ENCODE measurements around the gene PGLYRP4.

Gene PGLYRP4

DNA sequence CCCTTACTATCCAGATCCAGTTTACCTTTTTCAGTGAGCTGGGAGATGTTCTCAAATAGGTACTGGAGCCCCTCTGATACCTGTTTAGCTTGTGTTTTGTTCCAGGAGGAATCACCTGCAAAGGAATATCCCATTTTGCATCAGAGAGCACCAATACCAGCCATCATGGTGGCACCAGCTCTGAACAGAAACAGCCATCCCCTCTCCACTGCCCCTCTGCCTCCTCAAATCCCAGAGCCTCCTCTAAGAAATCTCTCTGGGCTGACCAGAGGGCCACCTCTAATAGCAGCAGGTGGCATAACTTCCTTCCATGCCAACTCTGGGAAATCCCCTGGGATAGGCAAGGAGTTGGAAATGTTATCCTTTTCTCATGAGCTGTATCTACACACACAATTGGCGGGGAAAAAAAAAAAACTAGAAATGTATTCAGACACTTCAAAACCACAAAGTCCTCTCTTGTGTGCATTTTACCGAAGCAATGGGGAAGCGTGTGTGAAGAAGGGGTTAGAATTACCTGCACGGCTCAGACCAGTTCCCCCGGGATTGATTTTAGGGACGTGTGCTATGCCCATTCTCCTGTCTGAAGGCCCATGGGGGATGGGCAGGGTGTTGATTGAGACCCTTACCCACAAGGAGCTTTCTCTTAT, 2.4 kb downstream of the PGLYRP4 start:
- no peaks in the 10 kb centered on the region for H3K9me3 ChIP-seq (ENCODE audit: control insufficient read depth, insufficient read depth, low read length)
- H3K4me3 ChIP-seq (ENCODE audit: low read length), result no peak overlapping the region
- DNase-seq (ENCODE audit: low read depth, low spot score), result no peak
- H3K36me3 ChIP-seq (ENCODE audit: control insufficient read depth, insufficient read depth, low read length), result no peaks in the 10 kb centered on the region
- no peaks in the 10 kb centered on the region for H3K4me1 ChIP-seq (ENCODE audit: control insufficient read depth, insufficient read depth, low read length)
- no peak overlapping the region for H3K27ac ChIP-seq (ENCODE audit: low read length)
- WGBS (ENCODE audit: insufficient coverage, insufficient read length), result no CpG with 5 or more reads among the region's 6 CpGs
- H3K27me3 ChIP-seq (ENCODE audit: control insufficient read depth, insufficient read depth, low read length), result no peaks in the 10 kb centered on the region

DNA sequence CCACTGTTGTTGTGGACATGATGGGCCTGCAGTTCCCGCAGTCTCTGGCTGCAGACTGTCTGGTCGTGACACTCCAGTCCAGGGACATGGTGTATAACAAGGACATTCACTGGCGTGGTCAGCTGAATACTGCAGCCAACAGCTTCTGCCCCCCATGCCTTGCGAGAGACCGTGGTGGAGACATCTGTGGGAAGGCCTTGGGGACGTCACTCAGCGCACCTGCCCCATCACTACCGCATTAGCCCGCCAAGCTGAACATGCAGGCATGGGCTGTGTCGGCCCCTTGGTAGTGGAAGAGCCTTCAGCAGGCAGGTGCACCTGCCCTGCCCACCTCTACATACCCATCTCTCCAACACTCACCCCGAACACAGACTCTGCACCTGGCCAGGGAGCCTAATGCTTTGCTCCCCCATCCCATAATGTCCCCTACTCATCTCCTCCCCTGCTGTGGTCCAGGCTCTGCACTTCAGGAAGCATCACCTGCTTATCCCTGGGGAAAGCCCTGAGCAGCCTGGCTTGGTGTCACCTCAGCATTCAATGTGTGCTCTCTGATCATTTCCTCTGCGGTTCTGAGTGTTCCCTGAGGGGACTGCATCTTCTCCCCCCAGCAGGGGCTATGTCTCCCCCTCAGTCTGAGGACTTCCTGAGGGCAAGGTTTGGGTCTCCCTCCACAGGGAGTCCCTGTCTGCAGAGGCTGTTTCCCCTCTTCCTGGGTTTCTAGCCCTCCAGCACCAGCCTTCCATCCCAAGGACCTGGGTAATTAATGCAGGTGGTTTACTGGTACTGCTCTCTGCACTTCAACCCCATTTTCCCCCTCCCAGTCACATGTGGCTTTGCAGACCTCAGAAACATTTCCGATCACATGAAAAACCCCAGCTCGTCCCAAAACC, 3.2 kb downstream of the PGLYRP4 start:
- H3K36me3 ChIP-seq (ENCODE audit: control insufficient read depth, insufficient read depth, low read length), result no peaks in the 10 kb centered on the region
- no peaks in the 10 kb centered on the region for H3K9me3 ChIP-seq (ENCODE audit: control insufficient read depth, insufficient read depth, low read length)
- no CpG with 5 or more reads among the region's 14 CpGs for WGBS (ENCODE audit: insufficient coverage, insufficient read length)
- DNase-seq (ENCODE audit: low read depth, low spot score), result no peak
- no peak overlapping the region for H3K4me3 ChIP-seq (ENCODE audit: low read length)
- no peak overlapping the region for H3K27ac ChIP-seq (ENCODE audit: low read length)
- no peaks in the 10 kb centered on the region for H3K4me1 ChIP-seq (ENCODE audit: control insufficient read depth, insufficient read depth, low read length)
- no peaks in the 10 kb centered on the region for H3K27me3 ChIP-seq (ENCODE audit: control insufficient read depth, insufficient read depth, low read length)

DNA sequence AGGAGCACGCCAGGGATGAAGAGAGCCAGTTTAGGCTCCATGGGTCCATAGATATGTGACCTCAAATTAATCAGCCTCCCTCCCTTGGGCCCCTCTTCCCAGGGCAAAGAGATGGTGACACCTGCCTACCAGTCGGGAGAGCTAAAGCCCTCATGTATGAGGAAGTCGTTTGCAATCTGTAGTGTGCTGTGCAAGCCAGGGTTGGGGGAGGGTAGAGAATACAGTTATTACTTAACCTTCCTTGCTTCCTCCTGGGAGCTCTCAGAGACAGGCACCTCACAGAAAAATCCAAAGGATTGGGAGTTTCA, 4.0 kb downstream of the PGLYRP4 start:
- Histone ChIP-seq H3K4me1 (ENCODE audit: control insufficient read depth, insufficient read depth, low read length) (no peaks in the 10 kb centered on the region), H3K27ac (ENCODE audit: low read length) (no peak overlapping the region), H3K4me3 (ENCODE audit: low read length) (no peak overlapping the region), H3K9me3 (ENCODE audit: control insufficient read depth, insufficient read depth, low read length) (no peaks in the 10 kb centered on the region), H3K36me3 (ENCODE audit: control insufficient read depth, insufficient read depth, low read length) (no peaks in the 10 kb centered on the region), H3K27me3 (ENCODE audit: control insufficient read depth, insufficient read depth, low read length) (no peaks in the 10 kb centered on the region)
- no peak for DNase-seq (ENCODE audit: low read depth, low spot score)
- WGBS (ENCODE audit: insufficient coverage, insufficient read length), result no CpG with 5 or more reads among the region's 3 CpGs

DNA sequence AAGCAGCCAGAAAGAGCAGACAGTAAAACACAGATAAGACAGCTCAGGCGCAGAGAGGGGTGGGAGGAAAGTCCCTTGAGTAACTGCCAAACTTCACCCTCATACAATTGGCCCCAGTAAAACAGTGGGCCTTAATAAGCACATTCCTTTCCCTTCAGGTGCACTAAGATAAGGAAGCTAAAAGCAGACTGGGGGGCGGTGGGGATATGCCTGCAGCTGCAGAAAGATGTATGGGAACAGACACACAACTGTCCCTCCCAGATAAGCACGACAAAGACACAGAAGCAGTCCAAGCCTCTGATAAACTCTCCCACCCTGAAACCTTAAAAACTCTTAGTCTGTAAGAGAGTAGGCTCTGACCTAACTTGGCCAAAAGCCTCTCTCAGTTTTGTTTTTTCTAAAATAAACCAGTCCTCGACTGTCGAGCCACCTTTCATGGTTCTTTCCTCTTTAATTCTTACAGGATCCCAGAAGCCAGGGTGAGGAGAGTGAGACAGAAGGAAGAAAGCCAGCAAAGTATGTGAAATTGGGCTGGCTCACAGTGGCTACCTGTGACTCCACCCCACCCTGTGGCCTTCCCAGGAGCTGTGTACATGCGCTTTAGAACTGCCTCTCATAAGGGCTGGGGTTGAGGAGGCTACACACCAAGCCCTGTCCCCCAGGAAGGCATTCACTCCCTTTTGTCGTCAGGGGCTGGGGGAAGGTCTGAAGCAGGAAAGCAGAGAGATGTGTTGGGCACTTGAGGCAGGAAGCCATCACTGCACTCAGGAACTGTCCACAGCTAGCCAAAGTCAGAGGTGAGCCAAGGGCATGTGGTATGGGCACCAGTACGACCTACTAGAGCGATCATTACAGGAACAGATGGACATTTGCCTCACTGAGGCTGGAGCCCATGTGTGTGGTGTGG, 4.6 kb downstream of the PGLYRP4 start:
- Histone ChIP-seq H3K27ac (ENCODE audit: low read length) (no peak overlapping the region), H3K4me3 (ENCODE audit: low read length) (no peak overlapping the region), H3K36me3 (ENCODE audit: control insufficient read depth, insufficient read depth, low read length) (no peaks in the 10 kb centered on the region), H3K9me3 (ENCODE audit: control insufficient read depth, insufficient read depth, low read length) (no peaks in the 10 kb centered on the region), H3K4me1 (ENCODE audit: control insufficient read depth, insufficient read depth, low read length) (no peaks in the 10 kb centered on the region), H3K27me3 (ENCODE audit: control insufficient read depth, insufficient read depth, low read length) (no peaks in the 10 kb centered on the region)
- no peak for DNase-seq (ENCODE audit: low read depth, low spot score)
- no CpG with 5 or more reads among the region's 9 CpGs for WGBS (ENCODE audit: insufficient coverage, insufficient read length)

DNA sequence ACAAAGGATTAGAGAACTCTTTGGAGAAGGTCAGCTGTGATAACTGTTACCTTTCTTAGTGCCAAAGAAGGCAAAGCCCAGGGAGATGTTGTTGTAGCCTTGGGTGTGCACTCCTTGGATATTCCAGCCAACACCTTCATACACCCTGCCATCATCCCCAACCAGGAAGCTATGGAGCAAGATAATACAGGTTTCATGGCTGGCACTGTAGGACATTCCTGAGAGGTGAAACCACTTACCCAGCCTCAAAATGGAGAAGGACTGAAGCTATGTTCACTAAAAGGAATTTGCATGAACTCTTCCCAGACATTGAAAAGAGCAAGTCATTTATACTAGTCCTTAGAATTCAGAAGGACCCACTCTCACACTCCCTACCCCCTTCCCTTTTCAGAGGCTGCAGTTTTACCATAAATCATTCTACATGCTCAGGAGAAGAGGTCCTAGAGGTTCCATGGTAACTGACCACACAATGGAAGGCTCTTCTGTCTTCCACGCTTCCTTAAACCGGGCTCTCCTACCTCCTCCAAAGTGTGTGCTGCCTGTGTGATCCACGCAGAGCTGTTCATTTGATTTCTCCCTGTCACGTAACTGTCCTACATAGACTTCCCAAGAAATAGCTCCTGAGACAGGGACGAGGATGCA, 5.5 kb downstream of the PGLYRP4 start:
- Histone ChIP-seq H3K36me3 (ENCODE audit: control insufficient read depth, insufficient read depth, low read length) (no peaks in the 10 kb centered on the region), H3K9me3 (ENCODE audit: control insufficient read depth, insufficient read depth, low read length) (no peaks in the 10 kb centered on the region), H3K27ac (ENCODE audit: low read length) (no peak overlapping the region), H3K27me3 (ENCODE audit: control insufficient read depth, insufficient read depth, low read length) (no peaks in the 10 kb centered on the region), H3K4me3 (ENCODE audit: low read length) (no peak overlapping the region), H3K4me1 (ENCODE audit: control insufficient read depth, insufficient read depth, low read length) (no peaks in the 10 kb centered on the region)
- WGBS (ENCODE audit: insufficient coverage, insufficient read length), result no CpG with 5 or more reads among the region's 5 CpGs
- no peak for DNase-seq (ENCODE audit: low read depth, low spot score)

DNA sequence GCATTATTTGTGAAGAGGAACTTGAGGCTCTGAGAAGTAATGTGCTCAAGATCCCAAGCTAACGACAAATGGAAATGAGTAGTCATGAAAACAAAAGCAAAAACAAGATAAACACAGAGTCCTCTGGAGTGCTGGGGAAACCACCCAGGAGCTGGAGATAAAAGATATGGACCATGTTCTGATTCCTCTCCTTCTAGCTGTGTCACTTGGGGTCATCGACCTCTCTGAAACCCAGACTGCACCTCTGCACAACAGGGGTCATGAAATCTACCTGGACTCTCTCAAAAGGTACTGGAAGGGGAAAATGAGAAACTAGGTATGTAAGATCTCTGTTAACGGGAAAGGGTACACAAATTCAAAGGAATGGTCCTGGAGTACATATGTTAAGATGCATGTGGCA, 6.5 kb downstream of the PGLYRP4 start:
- DNase-seq (ENCODE audit: low read depth, low spot score), result no peak
- no CpG with 5 or more reads among the region's 3 CpGs for WGBS (ENCODE audit: insufficient coverage, insufficient read length)
- Histone ChIP-seq H3K27ac (ENCODE audit: low read length) (no peak overlapping the region), H3K9me3 (ENCODE audit: control insufficient read depth, insufficient read depth, low read length) (no peaks in the 10 kb centered on the region), H3K4me1 (ENCODE audit: control insufficient read depth, insufficient read depth, low read length) (no peaks in the 10 kb centered on the region), H3K4me3 (ENCODE audit: low read length) (no peak overlapping the region), H3K27me3 (ENCODE audit: control insufficient read depth, insufficient read depth, low read length) (no peaks in the 10 kb centered on the region), H3K36me3 (ENCODE audit: control insufficient read depth, insufficient read depth, low read length) (no peaks in the 10 kb centered on the region)

DNA sequence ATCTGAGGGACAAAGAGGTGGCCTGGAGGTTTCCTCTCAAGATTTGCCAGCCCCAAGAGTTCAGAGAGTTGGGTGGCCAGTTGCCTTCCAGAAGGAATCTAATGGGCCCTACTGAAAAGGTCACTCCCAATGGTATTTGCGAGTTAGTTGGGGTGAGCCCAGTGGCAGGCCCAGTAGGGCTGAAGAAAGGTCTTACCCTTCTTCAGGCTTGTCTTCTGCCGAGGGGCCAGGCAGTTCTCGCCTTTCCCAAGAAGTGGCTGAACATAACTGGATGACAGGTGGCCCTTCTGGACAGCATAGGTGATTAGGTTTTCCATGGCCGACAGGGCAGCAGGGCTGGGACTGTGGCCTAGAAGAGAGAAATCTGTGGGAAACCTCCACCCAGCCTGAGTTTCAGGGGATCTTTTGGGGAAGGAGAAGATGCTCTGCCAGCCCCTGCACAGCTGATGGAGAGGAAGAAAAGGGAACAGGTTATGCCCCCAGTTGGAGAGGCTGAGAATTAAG, 7.2 kb downstream of the PGLYRP4 start:
- no peak for DNase-seq (ENCODE audit: low read depth, low spot score)
- Histone ChIP-seq H3K27me3 (ENCODE audit: control insufficient read depth, insufficient read depth, low read length) (no peaks in the 10 kb centered on the region), H3K36me3 (ENCODE audit: control insufficient read depth, insufficient read depth, low read length) (no peaks in the 10 kb centered on the region), H3K4me1 (ENCODE audit: control insufficient read depth, insufficient read depth, low read length) (no peaks in the 10 kb centered on the region), H3K9me3 (ENCODE audit: control insufficient read depth, insufficient read depth, low read length) (no peaks in the 10 kb centered on the region), H3K4me3 (ENCODE audit: low read length) (no peak overlapping the region), H3K27ac (ENCODE audit: low read length) (no peak overlapping the region)
- WGBS (ENCODE audit: insufficient coverage, insufficient read length), result no CpG with 5 or more reads among the region's 4 CpGs

DNA sequence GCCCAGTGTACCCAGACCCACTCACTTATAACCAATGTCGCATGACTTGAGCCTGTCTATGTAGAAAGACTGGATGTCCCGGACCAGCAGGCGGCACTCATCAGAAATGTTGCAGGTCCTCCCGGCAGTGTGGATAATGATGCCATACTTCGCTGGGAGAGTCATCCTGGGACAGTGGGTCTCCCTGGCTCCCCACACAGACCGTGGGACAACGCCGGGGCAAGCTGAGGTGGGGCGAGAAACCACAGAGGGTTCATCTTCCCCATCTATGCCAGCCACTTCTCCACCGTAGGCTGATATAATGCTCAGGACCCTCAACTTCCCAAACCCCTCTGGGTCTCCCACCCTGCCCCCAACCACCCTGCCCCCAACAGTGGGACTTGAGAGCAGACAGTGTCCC, 8.3 kb downstream of the PGLYRP4 start:
- Histone ChIP-seq H3K27ac (ENCODE audit: low read length) (no peak overlapping the region), H3K9me3 (ENCODE audit: control insufficient read depth, insufficient read depth, low read length) (no peaks in the 10 kb centered on the region), H3K4me3 (ENCODE audit: low read length) (no peak overlapping the region), H3K36me3 (ENCODE audit: control insufficient read depth, insufficient read depth, low read length) (no peaks in the 10 kb centered on the region), H3K4me1 (ENCODE audit: control insufficient read depth, insufficient read depth, low read length) (no peaks in the 10 kb centered on the region), H3K27me3 (ENCODE audit: control insufficient read depth, insufficient read depth, low read length) (no peaks in the 10 kb centered on the region)
- no peak for DNase-seq (ENCODE audit: low read depth, low spot score)
- WGBS (ENCODE audit: insufficient coverage, insufficient read length), result no CpG with 5 or more reads among the region's 10 CpGs

DNA sequence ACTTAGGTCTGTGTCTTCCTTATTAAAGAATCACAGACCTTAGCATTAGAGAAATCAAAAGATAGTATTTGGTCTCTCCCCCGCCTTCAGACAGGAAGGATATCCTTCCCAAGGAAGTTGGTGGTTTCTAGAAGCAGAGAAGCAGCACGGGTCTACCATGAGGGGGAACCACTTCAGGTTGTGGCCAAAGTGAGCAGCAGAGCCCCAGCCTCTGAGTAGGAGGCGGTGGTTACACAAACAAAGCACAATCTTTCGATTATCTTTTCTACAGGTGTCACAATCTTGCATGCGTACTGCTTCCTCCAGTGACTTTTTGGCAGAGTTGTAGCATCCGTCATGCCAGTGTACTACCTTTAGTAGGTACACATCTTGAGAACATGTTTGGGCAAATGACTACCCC, 8.8 kb downstream of the PGLYRP4 start:
- Histone ChIP-seq H3K27me3 (ENCODE audit: control insufficient read depth, insufficient read depth, low read length) (no peaks in the 10 kb centered on the region), H3K36me3 (ENCODE audit: control insufficient read depth, insufficient read depth, low read length) (no peaks in the 10 kb centered on the region), H3K9me3 (ENCODE audit: control insufficient read depth, insufficient read depth, low read length) (no peaks in the 10 kb centered on the region), H3K4me1 (ENCODE audit: control insufficient read depth, insufficient read depth, low read length) (no peaks in the 10 kb centered on the region), H3K4me3 (ENCODE audit: low read length) (no peak overlapping the region), H3K27ac (ENCODE audit: low read length) (no peak overlapping the region)
- WGBS (ENCODE audit: insufficient coverage, insufficient read length), result no CpG with 5 or more reads among the region's 6 CpGs
- DNase-seq (ENCODE audit: low read depth, low spot score), result no peak
